SK-N-SH (cell line): ENCODE results near the gene INHBB. TPM values are rescaled to one million over a fixed set of nuclear protein-coding genes. Genes with fewer than 3 reads are reported as not detected.
"Not testable (repeated sequence)": the region's sequence is repeated elsewhere in the genome, so short reads cannot be mapped to it uniquely, and the experiment has no call there.

Experiments
- CTCF ChIA-PET: fragments of 300-600, 350-600 bp; formaldehyde crosslinking; extraction: SDS; loops from one replicate; lab custom pipeline; 2021; lab: Yijun Ruan, JAX
- POLR2A ChIA-PET: fragments of 350-600 bp; sonication (Branson Sonifier 250); formaldehyde crosslinking; extraction: SDS; loops from one replicate; lab custom pipeline; 2020; ENCODE audit warnings: antibody characterized with exemption, inconsistent platforms; lab: Yijun Ruan, JAX
- DNase-seq: peaks from one replicate; pipeline ENCODE4 v3.0.0; 2012
- H2AFZ ChIP-seq: fragments of 200-600 bp; sonication (generic); 2 replicates; pipeline ENCODE4 v1.8.1; 2016; ENCODE audit warnings: antibody characterized with exemption, mild to moderate bottlenecking, low read depth
- H3F3A ChIP-seq: fragments of 200-600 bp; sonication (generic); replicated peaks from 2 replicates; pipeline ENCODE3; 2016; ENCODE audit warnings: antibody characterized with exemption, mild to moderate bottlenecking; ENCODE audit not compliant: insufficient read depth
- H3K27ac ChIP-seq, 2 experiments: fragments of 200-500 bp in 1 of 2; fragments of 200-600 bp in 1 of 2; sonication (Bioruptor generic) in 1 of 2; sonication (generic), shearing (Covaris generic) in 1 of 2; 2 replicates each; pipeline versions ENCODE4 v1.5.1 to v1.6.1; 2014 to 2016; ENCODE audit warnings: low read depth in 2 of 2, inconsistent platforms in 1 of 2, low read length in 1 of 2, mild to moderate bottlenecking in 1 of 2, mixed read lengths in 1 of 2
- H3K27me3 ChIP-seq: fragments of 200-600 bp; sonication (generic), shearing (Covaris generic); 2 replicates; pipeline ENCODE4 v1.6.1; 2016; ENCODE audit warnings: mixed run types; ENCODE audit not compliant: insufficient read depth
- H3K36me3 ChIP-seq, 2 experiments: fragments of 200-500 bp in 1 of 2; fragments of 200-600 bp in 1 of 2; sonication (Bioruptor generic) in 1 of 2; sonication (generic) in 1 of 2; replicated peaks in 1 of 2; 2 replicates each; pipeline versions ENCODE3 to v1.5.1; 2014 to 2016; ENCODE audit warnings: low read length in 1 of 2, mild to moderate bottlenecking in 1 of 2; ENCODE audit not compliant: insufficient read depth in 2 of 2, control insufficient read depth in 1 of 2
- H3K4me1 ChIP-seq, 2 experiments: fragments of 200-500 bp in 1 of 2; fragments of 200-600 bp in 1 of 2; sonication (Bioruptor generic) in 1 of 2; sonication (generic), shearing (Covaris generic) in 1 of 2; 2 replicates each; pipeline versions ENCODE4 v1.5.1 to v1.6.1; 2014 to 2016; ENCODE audit warnings: low read depth in 1 of 2, low read length in 1 of 2, mixed run types in 1 of 2; ENCODE audit not compliant: insufficient read depth in 2 of 2, control insufficient read depth in 1 of 2
- H3K4me2 ChIP-seq: fragments of 200-600 bp; sonication (generic), shearing (Covaris generic); 2 replicates; pipeline ENCODE4 v1.6.1; 2017; ENCODE audit warnings: mixed run types
- H3K4me3 ChIP-seq, 2 experiments: fragments of 200-500 bp in 1 of 2; fragments of 200-600 bp in 1 of 2; sonication (Bioruptor generic) in 1 of 2; sonication (generic), shearing (Covaris generic) in 1 of 2; 2 replicates each; pipeline versions ENCODE4 v1.5.1 to v1.8.1; 2014 to 2016; ENCODE audit warnings: low read depth in 2 of 2, inconsistent platforms in 1 of 2, low read length in 1 of 2, mild to moderate bottlenecking in 1 of 2, mixed read lengths in 1 of 2, moderate library complexity in 1 of 2
- H3K79me2 ChIP-seq: fragments of 200-600 bp; sonication (generic); 2 replicates; pipeline ENCODE4 v1.8.1; 2017; ENCODE audit warnings: mild to moderate bottlenecking; ENCODE audit not compliant: insufficient read depth
- H3K9ac ChIP-seq: fragments of 200-600 bp; sonication (generic); 2 replicates; pipeline ENCODE4 v1.6.1; 2017; ENCODE audit warnings: mixed run types
- H3K9me2 ChIP-seq: fragments of 200-600 bp; sonication (generic); 2 replicates; pipeline ENCODE4 v1.6.1; 2017; ENCODE audit warnings: mixed run types
- H3K9me3 ChIP-seq: fragments of 200-600 bp; sonication (generic); 2 replicates; pipeline ENCODE4 v1.6.1; 2017; ENCODE audit warnings: mixed run types, mild to moderate bottlenecking, moderate library complexity
- H4K20me1 ChIP-seq: fragments of 200-600 bp; sonication (generic); 2 replicates; pipeline ENCODE4 v1.6.1; 2017; ENCODE audit warnings: mild to moderate bottlenecking, mixed run types; ENCODE audit not compliant: insufficient read depth
- FOXJ3 ChIP-seq: sonication (generic); formaldehyde crosslinking; IDR thresholded peaks from 2 replicates; pipeline ENCODE4 v1.5.1; 2020; ENCODE audit warnings: mild to moderate bottlenecking, missing genetic modification reagents
- MEF2A ChIP-seq: IDR thresholded peaks from 2 replicates; pipeline ENCODE4 v1.4.0; 2012; ENCODE audit warnings: low read depth, borderline replicate concordance
- NRF1 ChIP-seq: IDR thresholded peaks from 2 replicates; pipeline ENCODE4 v1.6.1; 2012; ENCODE audit warnings: low read depth, mild to moderate bottlenecking, low read length
- SIN3A ChIP-seq: IDR thresholded peaks from 2 replicates; pipeline ENCODE4 v1.6.1; 2012; ENCODE audit warnings: low read depth, mild to moderate bottlenecking, low read length, moderate library complexity, borderline replicate concordance
- TAF1 ChIP-seq: IDR thresholded peaks from 2 replicates; pipeline ENCODE4 v1.6.1; 2012; ENCODE audit warnings: low read depth, mild to moderate bottlenecking, low read length, moderate library complexity, borderline replicate concordance
- WGBS: methylation state at CpG from one replicate; pipeline ENCODE4 v1.1.6; 2017; ENCODE audit warnings: low lambda C conversion rate; 5-methylcytosine and 5-hydroxymethylcytosine counted together
- polyA plus RNA-seq, 3 experiments: library from polyadenylated mRNA; depleted of rRNA; stranded (reverse); fragments of >200 nt; gene quantifications; 2 replicates each; pipeline ENCODE4 v1.2.3, GENCODE V29; 2012
- TF ChIP-seq, protein P1 (sequence below): IDR thresholded peaks from 2 replicates; pipeline ENCODE4 v1.4.0; 2012; ENCODE audit warnings: low read depth, borderline replicate concordance
- TF ChIP-seq, protein P2 (sequence below): fragments of 200-600 bp; sonication (generic); IDR thresholded peaks from 2 replicates; pipeline ENCODE4 v1.6.1; 2017; ENCODE audit warnings: antibody characterized with exemption, mild to moderate bottlenecking, moderate library complexity
- TF ChIP-seq, protein P3 (sequence below): fragments of 150-350 bp; IDR thresholded peaks from 2 replicates; pipeline ENCODE4 v1.6.1; 2017; ENCODE audit warnings: antibody characterized with exemption, low read length, low read depth, borderline replicate concordance

Gene INHBB
- polyA plus RNA-seq, 1 of the 3 experiments (the other 2 are of a cell fraction), result 0.03 TPM

DNA sequence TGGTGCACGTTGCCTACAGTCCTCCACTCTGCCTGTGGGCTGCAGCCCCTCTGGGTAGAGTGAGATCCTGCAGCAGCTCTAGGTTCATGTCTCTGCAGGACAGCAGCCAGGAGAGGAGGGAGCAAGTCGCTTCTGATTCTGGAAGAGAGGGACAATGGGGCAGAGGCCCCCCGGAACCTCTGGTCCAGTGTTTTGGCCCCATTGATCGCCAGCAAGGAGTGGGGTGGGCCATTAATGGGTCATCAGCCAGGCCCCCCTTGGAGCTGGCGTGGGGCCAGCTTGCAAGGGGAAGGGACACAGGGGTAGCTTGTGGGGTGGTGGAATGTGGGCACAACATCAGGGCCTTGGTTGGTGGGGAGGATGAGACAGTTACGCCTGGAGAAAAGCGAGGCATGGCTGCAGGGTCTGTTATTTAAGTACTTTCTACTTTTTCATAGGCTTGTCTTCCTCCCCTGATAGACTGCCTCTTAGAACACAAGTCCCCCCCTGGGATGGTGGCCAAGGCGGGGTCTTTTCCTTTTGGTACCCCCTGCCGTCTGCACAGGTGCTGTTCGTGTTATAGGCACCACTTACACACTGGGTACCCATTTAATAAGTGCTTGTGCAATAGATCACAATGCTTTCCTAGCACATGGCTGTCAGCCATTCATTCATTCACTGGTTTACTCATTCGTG lies 44.6 kb downstream of the INHBB start (continued):
- TF ChIP-seq, protein P1, sequence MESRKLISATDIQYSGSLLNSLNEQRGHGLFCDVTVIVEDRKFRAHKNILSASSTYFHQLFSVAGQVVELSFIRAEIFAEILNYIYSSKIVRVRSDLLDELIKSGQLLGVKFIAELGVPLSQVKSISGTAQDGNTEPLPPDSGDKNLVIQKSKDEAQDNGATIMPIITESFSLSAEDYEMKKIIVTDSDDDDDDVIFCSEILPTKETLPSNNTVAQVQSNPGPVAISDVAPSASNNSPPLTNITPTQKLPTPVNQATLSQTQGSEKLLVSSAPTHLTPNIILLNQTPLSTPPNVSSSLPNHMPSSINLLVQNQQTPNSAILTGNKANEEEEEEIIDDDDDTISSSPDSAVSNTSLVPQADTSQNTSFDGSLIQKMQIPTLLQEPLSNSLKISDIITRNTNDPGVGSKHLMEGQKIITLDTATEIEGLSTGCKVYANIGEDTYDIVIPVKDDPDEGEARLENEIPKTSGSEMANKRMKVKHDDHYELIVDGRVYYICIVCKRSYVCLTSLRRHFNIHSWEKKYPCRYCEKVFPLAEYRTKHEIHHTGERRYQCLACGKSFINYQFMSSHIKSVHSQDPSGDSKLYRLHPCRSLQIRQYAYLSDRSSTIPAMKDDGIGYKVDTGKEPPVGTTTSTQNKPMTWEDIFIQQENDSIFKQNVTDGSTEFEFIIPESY, result no peak
- TF ChIP-seq TAF1 (no peak), SIN3A (no peak), FOXJ3 (CRISPR knock-in tag) (no peak), NRF1 (no peak), MEF2A (no peak)
- TF ChIP-seq, protein P2, sequence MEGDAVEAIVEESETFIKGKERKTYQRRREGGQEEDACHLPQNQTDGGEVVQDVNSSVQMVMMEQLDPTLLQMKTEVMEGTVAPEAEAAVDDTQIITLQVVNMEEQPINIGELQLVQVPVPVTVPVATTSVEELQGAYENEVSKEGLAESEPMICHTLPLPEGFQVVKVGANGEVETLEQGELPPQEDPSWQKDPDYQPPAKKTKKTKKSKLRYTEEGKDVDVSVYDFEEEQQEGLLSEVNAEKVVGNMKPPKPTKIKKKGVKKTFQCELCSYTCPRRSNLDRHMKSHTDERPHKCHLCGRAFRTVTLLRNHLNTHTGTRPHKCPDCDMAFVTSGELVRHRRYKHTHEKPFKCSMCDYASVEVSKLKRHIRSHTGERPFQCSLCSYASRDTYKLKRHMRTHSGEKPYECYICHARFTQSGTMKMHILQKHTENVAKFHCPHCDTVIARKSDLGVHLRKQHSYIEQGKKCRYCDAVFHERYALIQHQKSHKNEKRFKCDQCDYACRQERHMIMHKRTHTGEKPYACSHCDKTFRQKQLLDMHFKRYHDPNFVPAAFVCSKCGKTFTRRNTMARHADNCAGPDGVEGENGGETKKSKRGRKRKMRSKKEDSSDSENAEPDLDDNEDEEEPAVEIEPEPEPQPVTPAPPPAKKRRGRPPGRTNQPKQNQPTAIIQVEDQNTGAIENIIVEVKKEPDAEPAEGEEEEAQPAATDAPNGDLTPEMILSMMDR, result no peak
- TF ChIP-seq, protein P3, sequence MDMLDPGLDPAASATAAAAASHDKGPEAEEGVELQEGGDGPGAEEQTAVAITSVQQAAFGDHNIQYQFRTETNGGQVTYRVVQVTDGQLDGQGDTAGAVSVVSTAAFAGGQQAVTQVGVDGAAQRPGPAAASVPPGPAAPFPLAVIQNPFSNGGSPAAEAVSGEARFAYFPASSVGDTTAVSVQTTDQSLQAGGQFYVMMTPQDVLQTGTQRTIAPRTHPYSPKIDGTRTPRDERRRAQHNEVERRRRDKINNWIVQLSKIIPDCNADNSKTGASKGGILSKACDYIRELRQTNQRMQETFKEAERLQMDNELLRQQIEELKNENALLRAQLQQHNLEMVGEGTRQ, result no peak

DNA sequence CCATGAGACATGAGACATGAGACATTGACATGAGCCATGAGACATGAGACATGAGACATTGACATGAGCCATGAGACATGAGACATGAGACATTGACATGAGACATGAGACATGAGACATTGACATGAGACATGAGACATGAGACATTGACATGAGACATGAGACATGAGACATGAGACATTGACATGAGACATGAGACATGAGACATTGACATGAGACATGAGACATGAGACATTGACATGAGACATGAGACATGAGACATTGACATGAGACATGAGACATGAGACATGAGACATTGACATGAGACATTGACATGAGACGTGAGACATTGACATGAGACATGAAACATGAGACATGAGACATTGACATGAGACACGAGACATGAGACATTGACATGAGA lies 45.4 kb downstream of the INHBB start:
- H3K9me2 ChIP-seq, H3K36me3 ChIP-seq, CTCF ChIA-PET, H2AFZ ChIP-seq, POLR2A ChIA-PET, H3K79me2 ChIP-seq, H3K9ac ChIP-seq, DNase-seq, H3K27me3 ChIP-seq, H3K27ac ChIP-seq, H4K20me1 ChIP-seq, H3F3A ChIP-seq, H3K4me2 ChIP-seq, H3K9me3 ChIP-seq, H3K4me3 ChIP-seq: not testable (repeated sequence)
- H3K4me1 ChIP-seq, result peaks cover 0 to 12% of the 10 kb centered on the region in 2 experiments; a peak in 1 of 4 replicates
- 19% methylated on average over 2 of the region's 2 CpGs for WGBS
